ENCODE measurements around the gene HYAL3.

DNA sequence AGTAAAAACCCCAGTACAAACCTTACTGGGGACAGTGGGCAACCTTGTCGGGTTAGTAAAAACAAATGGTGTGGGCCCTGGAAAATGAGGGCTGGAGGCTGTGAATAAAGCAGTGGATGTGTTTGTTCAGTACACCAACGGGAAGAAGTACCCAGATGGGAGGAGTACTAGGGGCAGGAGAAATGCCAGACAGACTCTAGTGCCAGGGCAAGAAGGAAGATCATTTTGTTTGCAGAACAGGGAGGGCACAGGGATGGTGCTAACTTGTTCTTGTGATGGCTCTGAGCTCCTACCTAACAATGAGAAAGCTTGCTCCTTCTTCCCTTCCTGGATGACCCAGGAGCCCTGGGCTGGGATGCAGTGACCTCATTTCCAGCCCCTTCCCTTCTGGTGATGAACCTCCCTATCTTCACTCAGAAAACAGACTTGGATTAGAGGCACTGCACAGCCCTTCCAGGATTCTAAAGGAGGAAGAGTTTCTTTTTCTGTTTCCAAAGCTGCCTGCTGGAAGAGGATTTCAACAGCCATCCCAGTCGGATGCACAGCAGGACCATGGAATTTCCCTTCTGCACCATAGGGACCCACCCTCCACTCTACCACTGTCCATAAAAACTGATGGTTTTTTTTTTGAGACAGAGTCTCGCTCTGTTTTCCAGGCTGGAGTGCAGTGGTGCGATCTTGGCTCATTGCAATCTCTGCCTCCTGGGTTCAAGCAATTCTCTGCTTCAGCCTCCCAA, 35.3 kb upstream of the HYAL3 start:
- TF ChIP-seq, protein P1, sequence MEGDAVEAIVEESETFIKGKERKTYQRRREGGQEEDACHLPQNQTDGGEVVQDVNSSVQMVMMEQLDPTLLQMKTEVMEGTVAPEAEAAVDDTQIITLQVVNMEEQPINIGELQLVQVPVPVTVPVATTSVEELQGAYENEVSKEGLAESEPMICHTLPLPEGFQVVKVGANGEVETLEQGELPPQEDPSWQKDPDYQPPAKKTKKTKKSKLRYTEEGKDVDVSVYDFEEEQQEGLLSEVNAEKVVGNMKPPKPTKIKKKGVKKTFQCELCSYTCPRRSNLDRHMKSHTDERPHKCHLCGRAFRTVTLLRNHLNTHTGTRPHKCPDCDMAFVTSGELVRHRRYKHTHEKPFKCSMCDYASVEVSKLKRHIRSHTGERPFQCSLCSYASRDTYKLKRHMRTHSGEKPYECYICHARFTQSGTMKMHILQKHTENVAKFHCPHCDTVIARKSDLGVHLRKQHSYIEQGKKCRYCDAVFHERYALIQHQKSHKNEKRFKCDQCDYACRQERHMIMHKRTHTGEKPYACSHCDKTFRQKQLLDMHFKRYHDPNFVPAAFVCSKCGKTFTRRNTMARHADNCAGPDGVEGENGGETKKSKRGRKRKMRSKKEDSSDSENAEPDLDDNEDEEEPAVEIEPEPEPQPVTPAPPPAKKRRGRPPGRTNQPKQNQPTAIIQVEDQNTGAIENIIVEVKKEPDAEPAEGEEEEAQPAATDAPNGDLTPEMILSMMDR (IDR thresholded peaks at IDR 0.05), result no peak
- TF ChIP-seq POLR2A (IDR thresholded peaks at IDR 0.05), result no peak
